NCI-H1436 (cell line): ENCODE results near the gene SLC24A3.

Experiments used
- DNase-seq: peaks from one replicate; lab custom pipeline; 2025; lab: John Stamatoyannopoulos, UW

SLC24A3 gene

GRCh38 chr20:19304886-19305415, 92.5 kb downstream of the SLC24A3 start:
- no peak for DNase-seq

- DNase-seq = no peak
Observed at GRCh38 chr20:19308146-19308545, 95.7 kb downstream of the SLC24A3 start.

- DNase-seq = no peak
Observed at GRCh38 chr20:19310541-19310940, 98.1 kb downstream of the SLC24A3 start.

GRCh38 chr20:19313342-19314069, 101.1 kb downstream of the SLC24A3 start:
- DNase-seq = no peak

- no peak for DNase-seq
Observed at GRCh38 chr20:19314621-19315020, 102.2 kb downstream of the SLC24A3 start.

- no peak for DNase-seq
Observed at GRCh38 chr20:19317237-19318069, 105.0 kb downstream of the SLC24A3 start.

GRCh38 chr20:19318610-19319009, 106.2 kb downstream of the SLC24A3 start:
- DNase-seq = no peak

GRCh38 chr20:19320005-19320404, 107.6 kb downstream of the SLC24A3 start:
- DNase-seq = no peak

- DNase-seq = no peak
Observed at GRCh38 chr20:19321176-19321575, 108.7 kb downstream of the SLC24A3 start.

GRCh38 chr20:19322061-19322985, 109.9 kb downstream of the SLC24A3 start:
- no peak for DNase-seq

GRCh38 chr20:19327401-19327800, 115.0 kb downstream of the SLC24A3 start:
- DNase-seq = no peak

- DNase-seq = no peak
Observed at GRCh38 chr20:19328676-19329075, 116.2 kb downstream of the SLC24A3 start.

GRCh38 chr20:19330038-19330437, 117.6 kb downstream of the SLC24A3 start:
- no peak for DNase-seq

- DNase-seq = no peak
Observed at GRCh38 chr20:19330731-19331130, 118.3 kb downstream of the SLC24A3 start.

GRCh38 chr20:19333563-19333962, 121.1 kb downstream of the SLC24A3 start:
- no peak for DNase-seq

- no peak for DNase-seq
Observed at GRCh38 chr20:19335341-19335740, 122.9 kb downstream of the SLC24A3 start.

- no peak for DNase-seq
Observed at GRCh38 chr20:19335916-19336315, 123.5 kb downstream of the SLC24A3 start.

GRCh38 chr20:19336631-19337030, 124.2 kb downstream of the SLC24A3 start:
- DNase-seq = no peak

- DNase-seq = no peak
Observed at GRCh38 chr20:19338380-19338779, 125.9 kb downstream of the SLC24A3 start.

- DNase-seq = no peak
Observed at GRCh38 chr20:19338960-19339359, 126.5 kb downstream of the SLC24A3 start.

GRCh38 chr20:19341348-19342053, 129.1 kb downstream of the SLC24A3 start:
- no peak for DNase-seq
